ENCODE measurements around the gene IL7R.
"Not testable (repeated sequence)": the region's sequence is repeated elsewhere in the genome, so short reads cannot be mapped to it uniquely, and the experiment has no call there.

IL7R gene

DNA sequence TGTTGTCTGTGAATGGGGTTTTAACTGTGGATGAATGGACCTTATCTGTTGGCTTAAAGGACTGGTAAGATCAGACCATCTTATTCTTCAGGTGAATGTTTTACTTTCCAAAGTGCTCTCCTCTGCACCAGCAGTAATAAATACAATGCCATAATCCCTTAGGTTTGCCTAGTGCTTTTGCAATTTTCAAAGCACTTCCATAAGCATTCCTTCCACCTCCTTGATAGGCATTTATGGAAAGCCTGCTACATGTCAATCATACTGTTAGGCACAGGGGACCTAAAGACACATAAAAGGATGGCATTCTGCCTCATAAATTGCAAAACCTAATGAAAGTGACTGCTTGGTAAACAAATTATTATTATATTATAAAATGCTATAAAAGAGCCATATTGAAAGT is 21.4 kb downstream of the IL7R start:
- no peak for DNase-seq

- DNase-seq = no peak
Observed at GRCh38 chr5:35879096-35879495, 22.4 kb downstream of the IL7R start.

- DNase-seq = no peak
Observed at GRCh38 chr5:35879649-35880048, 23.0 kb downstream of the IL7R start.

GRCh38 chr5:35880156-35880555 is 23.5 kb downstream of the IL7R start:
- no peak for DNase-seq

DNA sequence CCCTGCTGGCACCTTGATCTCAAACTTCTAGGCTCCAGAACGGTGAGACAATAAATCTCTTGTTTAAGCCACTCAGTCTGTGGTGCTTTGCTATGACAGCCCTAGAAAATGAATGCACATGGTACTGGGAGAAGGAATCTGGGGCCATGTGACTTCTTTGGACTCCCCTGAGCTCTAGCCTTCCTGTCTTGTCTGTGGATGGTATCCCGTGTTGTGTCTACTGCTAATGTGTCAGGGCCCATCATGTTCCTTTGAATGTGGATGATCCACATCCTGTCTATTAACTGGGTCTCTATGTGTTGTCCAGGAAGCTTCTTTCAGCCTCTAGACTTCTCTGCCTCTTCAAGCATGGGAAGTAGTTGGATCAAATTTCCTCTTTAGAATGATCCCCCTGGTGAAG is 25.1 kb downstream of the IL7R start:
- DNase-seq = no peak

DNA sequence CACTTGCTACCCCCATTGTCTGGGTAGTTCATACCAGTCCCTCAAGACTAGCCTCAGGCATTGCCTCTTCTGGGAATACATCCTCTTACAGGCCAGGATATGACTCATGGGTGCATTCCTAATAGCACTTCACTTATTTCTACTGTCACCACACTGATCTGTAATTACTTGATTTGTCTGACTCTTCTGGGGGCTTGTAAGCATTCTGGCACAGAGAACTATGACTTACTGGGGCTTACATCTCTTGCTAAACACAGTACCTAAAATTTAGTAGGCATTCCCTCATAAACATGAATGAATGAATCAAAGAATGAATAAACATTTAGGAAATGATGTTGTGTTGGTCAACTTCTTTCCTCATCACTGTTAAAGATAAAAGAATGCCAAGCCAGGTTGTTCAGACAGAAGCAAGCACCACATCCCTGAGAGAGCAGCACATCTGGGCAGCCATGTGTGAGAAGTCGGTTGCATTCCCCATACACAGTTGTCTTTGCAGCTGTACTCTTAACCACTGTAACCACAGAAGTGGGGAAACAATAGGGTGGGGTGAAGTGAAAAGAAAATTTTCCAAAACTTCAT is 27.6 kb downstream of the IL7R start:
- DNase-seq = no peak

GRCh38 chr5:35884773-35885172 is 28.1 kb downstream of the IL7R start:
- DNase-seq = no peak

DNA sequence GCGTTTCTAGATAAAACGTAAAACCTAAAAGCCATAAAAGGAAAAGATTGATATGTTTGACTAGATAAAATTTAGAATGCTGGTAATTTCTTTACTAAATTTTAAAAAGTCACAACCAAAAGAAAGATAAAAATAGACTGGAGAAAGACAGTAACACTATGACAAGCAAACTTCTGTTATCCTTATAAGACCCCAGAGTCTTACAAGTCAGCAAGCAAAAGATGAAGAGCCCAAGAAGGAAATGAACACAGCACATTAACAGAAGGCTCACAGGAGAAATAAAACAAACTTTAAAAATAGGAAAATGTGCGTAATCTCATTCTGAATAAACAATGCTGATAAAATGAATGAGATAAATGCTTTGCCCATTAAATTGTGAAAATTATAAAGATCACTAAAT is 29.7 kb downstream of the IL7R start:
- no peak for DNase-seq

GRCh38 chr5:35887321-35888100 is 30.8 kb downstream of the IL7R start:
- no peak for DNase-seq

- no peak for DNase-seq
Observed at GRCh38 chr5:35890021-35891020, 33.6 kb downstream of the IL7R start.

- not testable (repeated sequence) for DNase-seq
Observed at GRCh38 chr5:35892799-35893198, 36.1 kb downstream of the IL7R start.

DNA sequence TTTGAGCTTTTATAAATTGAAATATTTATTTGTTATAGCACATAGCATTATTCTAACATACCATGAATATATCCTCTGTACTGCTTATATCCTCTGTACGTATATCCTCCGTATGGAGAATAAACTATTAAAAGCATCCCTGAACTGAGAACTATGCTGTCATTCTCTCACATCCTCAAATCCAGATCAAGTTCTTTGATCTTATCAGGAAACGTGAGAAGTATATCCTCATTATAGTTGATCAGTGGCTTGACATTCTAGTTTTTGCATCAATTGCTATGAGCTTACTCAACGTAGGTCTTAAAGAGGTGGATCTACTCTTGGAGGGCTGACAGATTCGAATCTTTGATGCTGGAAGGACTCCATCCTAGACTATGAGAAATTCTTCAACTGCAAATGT is 37.4 kb downstream of the IL7R start:
- no peak for DNase-seq

- DNase-seq = no peak
Observed at GRCh38 chr5:35898952-35899660, 42.4 kb downstream of the IL7R start.

GRCh38 chr5:35899800-35900199 is 43.1 kb downstream of the IL7R start:
- DNase-seq = no peak

- DNase-seq = no peak
Observed at GRCh38 chr5:35900972-35901695, 44.4 kb downstream of the IL7R start.

GRCh38 chr5:35902046-35902672 is 45.5 kb downstream of the IL7R start:
- no peak for DNase-seq

DNA sequence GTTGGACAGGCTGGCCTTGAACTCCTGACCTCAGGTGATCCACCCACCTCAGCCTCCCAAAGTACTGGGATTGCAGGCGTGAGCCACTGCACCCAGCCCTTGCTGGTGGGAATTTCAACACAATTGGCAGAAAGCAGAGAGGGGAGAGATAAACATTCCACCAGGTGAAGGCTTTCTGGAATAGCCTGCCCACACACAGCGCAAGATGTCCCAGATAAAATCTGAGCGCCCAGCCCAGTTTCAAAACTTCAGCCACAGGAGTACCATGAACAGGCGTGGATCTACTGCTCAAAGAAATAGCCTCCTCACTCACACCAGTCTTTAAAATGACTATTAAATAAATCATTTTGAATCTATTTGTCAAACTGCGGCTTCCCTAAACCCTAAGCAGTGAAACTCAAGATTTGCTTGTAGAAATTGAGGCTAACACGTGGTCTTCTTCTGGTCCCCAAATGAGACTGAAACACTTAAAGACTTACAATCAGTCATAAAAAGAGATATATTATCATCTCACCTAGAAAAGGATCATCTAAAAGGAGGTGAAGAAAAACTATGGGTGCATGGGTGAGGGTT is 47.0 kb downstream of the IL7R start:
- DNase-seq = no peak

- no peak for DNase-seq
Observed at GRCh38 chr5:35904443-35905132, 47.9 kb downstream of the IL7R start.

DNA sequence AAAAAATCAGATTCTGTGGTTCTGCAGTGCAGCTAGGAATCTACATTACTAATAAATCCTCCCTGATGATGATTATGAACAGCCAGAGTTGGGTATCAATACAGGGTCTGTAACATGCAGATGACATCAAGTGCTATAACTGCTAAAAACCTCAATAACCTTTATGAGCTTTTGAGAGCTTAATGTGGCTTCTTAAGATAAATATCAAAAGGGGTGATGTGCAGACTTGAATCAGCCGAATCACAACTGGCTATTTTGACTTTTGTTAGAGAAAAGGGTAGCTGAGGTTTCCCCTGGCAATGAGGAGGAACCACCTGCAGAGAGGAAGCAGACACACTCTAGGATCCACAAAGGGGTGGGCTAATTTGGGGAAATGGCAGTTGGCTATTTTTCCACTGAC is 51.5 kb downstream of the IL7R start:
- no peak for DNase-seq

DNA sequence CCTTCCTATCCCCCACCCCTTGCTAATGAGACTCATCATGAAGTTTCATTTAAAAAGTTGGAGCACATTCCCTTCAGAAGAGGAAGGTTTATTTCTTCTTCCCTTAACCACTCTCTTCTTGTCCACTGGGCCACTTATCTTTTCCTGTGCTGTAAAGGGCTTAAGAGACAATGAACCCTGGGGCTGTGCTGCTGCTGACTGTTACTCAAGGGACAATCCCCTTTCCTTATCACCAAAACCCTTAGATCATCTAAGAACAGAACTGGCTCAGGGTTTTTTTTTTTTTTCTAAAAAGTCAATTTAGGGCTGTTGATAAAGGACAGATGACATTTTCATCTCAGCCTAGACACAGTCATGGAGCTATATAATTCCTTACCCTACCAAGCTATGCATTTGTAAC is 52.1 kb downstream of the IL7R start:
- DNase-seq = no peak

DNA sequence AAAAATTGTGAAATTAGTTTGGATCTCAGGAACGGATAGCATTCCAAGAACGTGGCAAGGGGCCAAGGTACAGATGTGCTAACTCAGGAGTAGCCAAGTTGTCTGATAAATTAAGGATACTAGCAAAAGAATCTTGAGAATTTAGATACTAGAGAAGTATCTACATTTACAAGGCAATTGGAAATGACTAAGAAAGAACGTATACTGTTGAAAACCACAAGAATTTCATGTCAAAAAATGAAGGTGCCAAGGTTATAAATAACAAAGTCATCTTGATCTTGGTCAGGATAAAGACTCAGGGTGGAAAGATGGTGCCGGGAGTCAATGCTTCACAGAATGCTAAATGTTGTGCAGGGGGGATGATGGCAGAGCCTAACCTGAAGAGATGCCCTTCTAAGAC is 62.5 kb downstream of the IL7R start:
- no peak for DNase-seq
